Endometrial microvascular endothelial cells (primary cell): ENCODE data around the gene NOSIP. TPM values are rescaled to one million over a fixed set of nuclear protein-coding genes. Genes with fewer than 3 reads are reported as not detected.

Experiments used
- in situ Hi-C: cut with HindIII; loops from 2 replicates; pipeline ENCODE4 v1.10.0; 2017; ENCODE audit warnings: low sequenced_read_pairs, low pct_unique_long_range_greater_than_20kb; ENCODE audit errors: inconsistent ontology term
- total RNA-seq: library from RNA; depleted of rRNA; stranded (reverse); fragments of >200 nt; gene quantifications from one replicate; pipeline ENCODE4 v1.2.3, GENCODE V29; 2015; ENCODE audit errors: inconsistent ontology term

NOSIP gene
- total RNA-seq, 1 donor from 2014 or later = 107 TPM

- in situ Hi-C loops = no loop called here
These were observed 24.6 kb downstream of the NOSIP start for GRCh38 chr19:49555600-49556411.

- in situ Hi-C loops = no loop called here
These were observed 25.6 kb downstream of the NOSIP start for GRCh38 chr19:49554701-49555181.

- in situ Hi-C loops = no loop called here
These were observed 26.7 kb downstream of the NOSIP start for GRCh38 chr19:49553451-49554271.

GRCh38 chr19:49552749-49553148 is 27.6 kb downstream of the NOSIP start:
- in situ Hi-C loops = no loop called here

DNA sequence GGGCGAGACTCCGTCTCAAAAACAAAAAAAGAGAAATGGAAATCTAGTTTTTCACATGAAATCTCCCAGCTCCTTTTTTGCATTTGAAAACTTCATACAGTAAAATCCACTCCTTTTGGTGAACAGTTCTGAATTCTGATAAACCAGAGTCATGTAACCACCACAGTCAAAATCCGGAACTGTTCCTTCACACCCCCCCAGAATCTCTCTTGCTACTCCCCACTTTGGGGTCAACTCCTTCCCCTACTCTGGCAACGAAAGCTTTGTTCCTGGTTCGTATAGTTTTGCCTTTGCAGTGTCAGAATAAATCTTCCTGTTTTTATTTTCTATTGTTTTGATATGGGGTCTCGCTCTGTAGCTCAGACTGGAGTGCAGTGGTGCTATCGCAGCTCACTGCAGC is 28.8 kb downstream of the NOSIP start:
- in situ Hi-C loops = no loop called here

- in situ Hi-C loops = no loop called here
These were observed 31.3 kb downstream of the NOSIP start for GRCh38 chr19:49549045-49549444.

DNA sequence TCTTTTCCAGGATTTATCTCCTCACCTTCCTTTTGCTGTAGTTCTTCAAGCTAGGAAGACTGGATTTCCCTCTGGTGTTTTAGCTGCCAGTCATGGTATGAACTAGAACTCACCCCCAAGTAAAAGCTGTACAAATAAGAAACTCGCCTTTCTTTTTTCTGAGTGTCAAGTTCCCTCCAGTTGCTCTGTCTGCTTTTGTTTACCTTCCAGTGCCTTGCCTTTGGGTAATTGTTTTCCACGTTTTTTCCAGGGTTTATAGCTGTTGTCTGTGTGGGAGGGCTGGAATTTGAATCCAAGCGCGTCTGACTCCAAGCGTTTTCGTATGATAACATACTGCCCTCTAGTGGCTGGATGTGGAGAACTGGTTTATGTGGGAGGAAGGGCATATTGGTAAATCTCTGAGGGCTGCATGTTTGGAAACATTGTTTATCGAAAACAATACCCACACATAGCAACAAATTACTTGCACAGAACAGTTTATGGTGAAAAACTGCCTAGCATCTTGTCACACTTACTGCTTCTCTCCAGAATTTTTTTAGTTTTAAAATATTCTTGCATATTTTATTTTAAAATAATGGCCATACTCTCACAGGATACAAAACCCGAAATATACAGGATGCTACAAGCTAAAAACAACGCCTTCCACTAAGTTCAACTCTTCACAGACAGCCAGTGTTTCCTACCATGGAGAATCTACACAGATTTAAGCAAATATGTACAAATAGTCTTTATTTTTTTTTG is 33.4 kb downstream of the NOSIP start:
- in situ Hi-C loops = no loop called here

GRCh38 chr19:49544154-49544553 is 36.2 kb downstream of the NOSIP start:
- in situ Hi-C loops = no loop called here

- in situ Hi-C loops = no loop called here
These were observed 37.3 kb downstream of the NOSIP start for GRCh38 chr19:49543032-49543431.

DNA sequence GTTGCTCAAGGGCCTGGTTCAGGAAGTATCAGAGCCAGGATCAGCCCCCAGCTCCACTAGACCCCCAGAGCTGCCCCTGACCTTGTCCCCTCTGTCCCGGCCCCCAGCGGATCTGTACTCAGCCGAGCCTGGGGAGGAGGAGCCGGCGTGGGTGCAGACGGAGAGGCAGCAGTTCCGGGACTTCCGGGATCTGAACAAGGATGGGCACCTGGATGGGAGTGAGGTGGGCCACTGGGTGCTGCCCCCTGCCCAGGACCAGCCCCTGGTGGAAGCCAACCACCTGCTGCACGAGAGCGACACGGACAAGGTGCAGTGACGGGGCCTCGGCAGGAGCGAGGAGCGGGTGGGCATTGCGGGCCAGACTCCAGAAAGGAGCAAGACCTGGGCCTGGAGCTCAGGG is 37.9 kb downstream of the NOSIP start:
- in situ Hi-C loops = no loop called here

DNA sequence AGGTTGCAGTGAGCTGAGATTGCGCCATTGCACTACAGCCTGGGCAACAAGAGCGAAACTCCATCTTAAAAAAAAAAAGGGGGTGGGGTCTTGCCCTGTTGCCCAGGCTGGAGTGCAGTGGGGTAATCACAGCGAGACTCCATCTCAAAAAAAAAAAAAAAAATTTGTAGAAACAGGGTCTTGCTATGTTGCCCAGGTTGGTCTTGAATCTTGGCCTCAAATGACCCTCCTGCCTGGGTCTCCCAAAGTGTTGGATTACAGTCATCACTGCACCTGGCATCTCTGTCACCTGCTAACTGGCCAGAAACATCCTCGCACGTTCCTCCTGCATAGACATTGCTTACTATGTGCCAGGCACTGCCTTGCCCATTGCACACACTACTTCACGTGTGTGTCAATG is 38.4 kb downstream of the NOSIP start:
- in situ Hi-C loops = no loop called here

- in situ Hi-C loops = no loop called here
These were observed 41.0 kb downstream of the NOSIP start for GRCh38 chr19:49539192-49539952.

DNA sequence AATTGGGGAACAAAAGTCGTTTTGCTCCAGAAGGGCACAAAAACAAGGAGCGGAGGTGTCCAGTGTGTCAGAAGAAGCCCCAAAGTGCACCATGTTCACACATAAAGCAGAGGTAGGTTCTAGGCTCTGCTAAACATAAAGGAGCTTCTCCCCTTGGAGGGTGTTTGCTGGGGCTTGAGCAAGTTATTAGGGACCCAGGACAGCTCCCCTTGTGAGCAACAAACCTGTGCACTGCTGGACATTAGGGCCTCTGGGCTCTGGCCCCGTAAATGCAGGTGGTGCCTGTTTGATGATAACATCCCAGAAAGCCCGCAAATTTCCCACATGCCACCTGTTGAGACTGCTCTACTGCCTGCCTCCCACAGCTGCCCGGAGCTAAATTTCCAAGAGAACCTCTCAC is 41.7 kb downstream of the NOSIP start:
- in situ Hi-C loops = no loop called here

- in situ Hi-C loops = no loop called here
These were observed 43.4 kb downstream of the NOSIP start for GRCh38 chr19:49536921-49537462.

DNA sequence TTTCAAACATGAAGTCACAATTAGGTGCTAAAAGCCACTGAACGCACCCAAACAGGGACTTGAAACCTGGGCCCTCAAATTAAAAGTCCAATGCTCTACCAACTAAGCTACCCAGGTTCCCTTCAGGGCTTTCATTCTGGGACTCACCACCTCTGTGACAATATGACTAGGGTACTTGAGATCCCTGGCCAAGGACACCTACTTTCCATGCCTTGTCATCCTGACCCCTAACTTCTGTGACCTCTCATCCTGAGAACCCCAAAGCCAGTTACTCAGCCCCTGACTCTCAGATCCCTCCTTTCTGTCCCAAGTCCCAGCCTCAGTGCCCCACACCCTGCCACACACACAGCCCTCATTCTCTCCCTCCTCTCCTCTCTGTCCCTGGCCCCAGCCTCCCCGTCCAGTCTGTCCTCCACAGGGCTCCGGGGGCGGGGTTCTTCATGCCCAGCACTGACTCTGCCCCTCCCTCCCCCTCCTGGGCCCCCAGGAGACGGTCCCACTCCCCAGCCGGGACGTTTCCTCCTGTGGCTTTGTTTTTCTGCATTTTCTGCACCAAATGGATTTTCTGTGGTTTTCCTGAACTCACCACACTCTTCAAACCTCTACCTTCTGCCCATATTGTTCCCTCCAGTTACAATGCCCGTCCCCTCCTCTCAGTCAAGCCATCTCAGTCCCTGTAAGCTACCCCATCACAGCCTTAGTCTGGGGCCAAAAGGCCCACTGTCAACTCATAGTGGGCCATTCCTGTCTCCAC is 45.5 kb downstream of the NOSIP start:
- in situ Hi-C loops = no loop called here

- in situ Hi-C loops = no loop called here
These were observed 46.5 kb downstream of the NOSIP start for GRCh38 chr19:49533551-49534488.

- in situ Hi-C loops = no loop called here
These were observed 49.6 kb downstream of the NOSIP start for GRCh38 chr19:49530708-49531107.
